Activated B cell treated with CpG ODN at 0.5 μM for 24 hours (primary cell): ENCODE measurements around the gene PPP4R3C. TPM values are rescaled to one million over a fixed set of nuclear protein-coding genes. Genes with fewer than 3 reads are reported as not detected.
"Not testable (repeated sequence)": the region's sequence is repeated elsewhere in the genome, so short reads cannot be mapped to it uniquely, and the experiment has no call there.

ENCODE experiments used
- ATAC-seq: fragments of 200-7000 bp; cut with Tn5 transposase; one replicate; pipeline ENCODE4 v1.10.0; 2021; ENCODE audit warnings: low read depth, mild to moderate bottlenecking, moderate library complexity
- CTCF ChIA-PET: fragments of 350-600 bp; sonication (Branson Sonifier 250); formaldehyde crosslinking; loops from one replicate; lab custom pipeline; 2021; ENCODE audit warnings: antibody characterized with exemption; lab: Charles Lee
- POLR2A ChIA-PET: fragments of 350-600 bp; sonication (Branson Sonifier 250); formaldehyde crosslinking; loops from one replicate; lab custom pipeline; 2021; ENCODE audit warnings: antibody characterized with exemption; lab: Charles Lee
- DNase-seq: peaks from one replicate; pipeline ENCODE4 v3.0.0; 2022
- H3K27ac Mint-ChIP-seq: one replicate; pipeline ENCODE4 v1.8.0; 2020; ENCODE audit warnings: mixed read lengths
- H3K27me3 Mint-ChIP-seq: one replicate; pipeline ENCODE4 v1.8.0; 2021; ENCODE audit warnings: mixed read lengths
- H3K36me3 Mint-ChIP-seq: one replicate; pipeline ENCODE4 v1.8.0; 2021; ENCODE audit warnings: low read depth, mixed read lengths
- H3K4me1 Mint-ChIP-seq: one replicate; pipeline ENCODE4 v1.8.0; 2021; ENCODE audit warnings: mixed read lengths
- H3K4me3 Mint-ChIP-seq: one replicate; pipeline ENCODE4 v1.8.0; 2020; ENCODE audit warnings: mild to moderate bottlenecking, mixed read lengths
- H3K9me3 Mint-ChIP-seq: one replicate; pipeline ENCODE4 v1.8.0; 2020; ENCODE audit warnings: mixed read lengths
- CTCF ChIP-seq: fragments of 200-600 bp; IDR thresholded peaks from one replicate; pipeline ENCODE4 v1.8.0; 2022; ENCODE audit warnings: antibody characterized with exemption, mild to moderate bottlenecking
- intact Hi-C: fragments of 100-400 bp; cut with micrococcal nuclease; formaldehyde crosslinking; loops from one replicate; pipeline ENCODE4 v1.15.1; 2024
- total RNA-seq: library from RNA; stranded (reverse); gene quantifications from 2 replicates; pipeline ENCODE4 v1.2.3, GENCODE V29; 2022

PPP4R3C gene
- not detected in 2 replicates for total RNA-seq

- CTCF ChIA-PET, result no interaction called here
- POLR2A ChIA-PET, result no interaction called here
Observed at GRCh38 chrX:27463187-27463586, at the start of gene PPP4R3C. Gene PPP4R3C, minus strand, starts transcription at chrX:27463341. Its CDS starts 45 bp downstream, at chrX:27463296.

GRCh38 chrX:27491397-27491796, 28.3 kb upstream of the PPP4R3C start:
- ChIA-PET POLR2A (no interaction called here), CTCF (no interaction called here)
- Mint-ChIP-seq H3K36me3 (no peaks in the 10 kb centered on the region), H3K4me1 (no peaks in the 10 kb centered on the region), H3K27me3 (no peaks in the 10 kb centered on the region), H3K4me3 (no peak overlapping the region), H3K9me3 (no peaks in the 10 kb centered on the region), H3K27ac (no peak overlapping the region)
- TF ChIP-seq CTCF, result no peak
- DNase-seq (no peak), ATAC-seq (no peak)
- intact Hi-C loops, result no loop called here

More at GRCh38 chrX:27463187-27463586, at the start of gene PPP4R3C:
- TF ChIP-seq CTCF, result no peak
- Mint-ChIP-seq H3K9me3 (peaks cover 2% of the 10 kb centered on the region), H3K27me3 (no peaks in the 10 kb centered on the region), H3K4me1 (no peaks in the 10 kb centered on the region), H3K36me3 (no peaks in the 10 kb centered on the region), H3K4me3 (no peak within 1 kb of the TSS), H3K27ac (no peak within 1 kb of the TSS)
- ATAC-seq, result no peak
- intact Hi-C loops, result no loop called here
- no peak for DNase-seq

- Mint-ChIP-seq H3K4me3 (no peak overlapping the region), H3K9me3 (peaks cover 2% of the 10 kb centered on the region), H3K4me1 (no peaks in the 10 kb centered on the region), H3K36me3 (no peaks in the 10 kb centered on the region), H3K27ac (no peak overlapping the region), H3K27me3 (no peaks in the 10 kb centered on the region)
- ATAC-seq, result no peak
- CTCF ChIA-PET, result no interaction called here
- no peak for DNase-seq
- intact Hi-C loops, result no loop called here
- POLR2A ChIA-PET, result no interaction called here
- no peak for TF ChIP-seq CTCF
Observed at GRCh38 chrX:27466051-27466450, 2.9 kb upstream of the PPP4R3C start.

GRCh38 chrX:27465036-27465435, 1.9 kb upstream of the PPP4R3C start:
- Mint-ChIP-seq H3K4me1 (no peaks in the 10 kb centered on the region), H3K9me3 (peaks cover 2% of the 10 kb centered on the region), H3K27ac (no peak overlapping the region), H3K36me3 (no peaks in the 10 kb centered on the region), H3K4me3 (no peak overlapping the region), H3K27me3 (no peaks in the 10 kb centered on the region)
- ATAC-seq (no peak), DNase-seq (no peak)
- intact Hi-C loops, result no loop called here
- no peak for TF ChIP-seq CTCF
- ChIA-PET POLR2A (no interaction called here), CTCF (no interaction called here)

GRCh38 chrX:27459129-27459528, 4.0 kb downstream of the PPP4R3C start:
- H3K27me3 Mint-ChIP-seq, ATAC-seq, CTCF ChIA-PET, H3K4me1 Mint-ChIP-seq, POLR2A ChIA-PET, H3K27ac Mint-ChIP-seq, intact Hi-C loops, H3K36me3 Mint-ChIP-seq, H3K4me3 Mint-ChIP-seq, H3K9me3 Mint-ChIP-seq, DNase-seq: not testable (repeated sequence)

GRCh38 chrX:27458544-27458943, 4.6 kb downstream of the PPP4R3C start:
- H3K27me3 Mint-ChIP-seq, DNase-seq, POLR2A ChIA-PET, intact Hi-C loops, H3K4me3 Mint-ChIP-seq, H3K9me3 Mint-ChIP-seq, H3K36me3 Mint-ChIP-seq, ATAC-seq, H3K27ac Mint-ChIP-seq, CTCF ChIA-PET, H3K4me1 Mint-ChIP-seq: not testable (repeated sequence)
